BJ (cell line): ENCODE data around the gene B4GALNT1. TPM values are rescaled to one million over a fixed set of nuclear protein-coding genes. Genes with fewer than 3 reads are reported as not detected.

Experiments used
- CTCF ChIA-PET: fragments of 350-600 bp; formaldehyde crosslinking; extraction: SDS; loops from one replicate; lab custom pipeline; 2021; ENCODE audit warnings: antibody characterized with exemption, inconsistent platforms; lab: Yijun Ruan, JAX
- POLR2A ChIA-PET: fragments of 300-600 bp; sonication (Branson Sonifier 250); formaldehyde crosslinking; extraction: SDS; loops from one replicate; lab custom pipeline; 2021; ENCODE audit warnings: antibody characterized with exemption; lab: Charles Lee
- DNase-seq: peaks from one replicate; pipeline ENCODE4 v3.0.0-alpha.2; 2011; ENCODE audit warnings: low read depth
- H3K27me3 ChIP-seq: 2 replicates; pipeline ENCODE4 v1.6.0; 2011; ENCODE audit warnings: low read length; ENCODE audit not compliant: control insufficient read depth, insufficient read depth
- H3K36me3 ChIP-seq: 2 replicates; pipeline ENCODE4 v1.5.1; 2011; ENCODE audit warnings: low read length; ENCODE audit not compliant: control insufficient read depth, insufficient read depth
- H3K4me3 ChIP-seq: 2 replicates; pipeline ENCODE4 v1.5.1; 2011; ENCODE audit warnings: low read depth, mild to moderate bottlenecking, control low read depth, low read length
- CTCF ChIP-seq: IDR thresholded peaks from 2 replicates; pipeline ENCODE4 v1.5.1; 2011; ENCODE audit warnings: low read depth, mild to moderate bottlenecking, control low read depth, inconsistent platforms, low read length, moderate library complexity; ENCODE audit not compliant: insufficient read depth
- polyA plus RNA-seq: library from polyadenylated mRNA; depleted of rRNA; stranded (reverse); fragments of >200 nt; gene quantifications from 2 replicates; pipeline ENCODE4 v1.2.3, GENCODE V29; 2011

The B4GALNT1 gene
- polyA plus RNA-seq, 1 experiment: 2.7 TPM

- no peak overlapping the region for H3K4me3 ChIP-seq
- DNase-seq: no peak
- no peaks in the 10 kb centered on the region; the same call in 1 of the 2 replicates for H3K36me3 ChIP-seq
- POLR2A ChIA-PET: no interaction called here
- CTCF ChIA-PET: interaction anchor here (0.8 to 8.4 kb wide), 15 partner anchors 9 to 157 kb away, joined by 3 to 257 read pairs (median 13); partner anchors contain the start of genes AGAP2, ARHGEF25, B4GALNT1 and OS9
- peaks cover 1% of the 10 kb centered on the region; the same call in 1 of the 2 replicates for H3K27me3 ChIP-seq
- no peak for TF ChIP-seq CTCF
Observed at GRCh38 chr12:57582440-57582839, 50.6 kb downstream of the B4GALNT1 start.

GRCh38 chr12:57581802-57582201, 51.2 kb downstream of the B4GALNT1 start:
- DNase-seq: no peak
- POLR2A ChIA-PET: no interaction called here
- H3K27me3 ChIP-seq: peaks cover 1% of the 10 kb centered on the region; the same call in 1 of the 2 replicates
- H3K36me3 ChIP-seq: no peaks in the 10 kb centered on the region; the same call in 1 of the 2 replicates
- H3K4me3 ChIP-seq: no peak overlapping the region
- CTCF ChIA-PET: interaction anchor here (0.8 to 8.4 kb wide), 6 partner anchors 11 to 112 kb away, joined by 3 to 257 read pairs (median 34); partner anchors contain the start of genes ARHGEF25, B4GALNT1 and OS9
- TF ChIP-seq CTCF: no peak

- no peak for DNase-seq
- ChIA-PET CTCF (interaction anchor here (0.9 to 8.4 kb wide), 4 partner anchors 10 to 57 kb away, joined by 3 to 257 read pairs (median 19); partner anchors contain the start of gene B4GALNT1), POLR2A (no interaction called here)
Observed at GRCh38 chr12:57580466-57580795, 52.6 kb downstream of the B4GALNT1 start.

GRCh38 chr12:57579677-57580465, 53.1 kb downstream of the B4GALNT1 start:
- peaks cover 1% of the 10 kb centered on the region for H3K36me3 ChIP-seq
- CTCF ChIA-PET: interaction anchor here (0.9 to 8.4 kb wide), 4 partner anchors 9 to 146 kb away, joined by 3 to 257 read pairs (median 4); partner anchors contain the start of gene B4GALNT1
- POLR2A ChIA-PET: no interaction called here

More at GRCh38 chr12:57580466-57580795, 52.6 kb downstream of the B4GALNT1 start:
- no peak for TF ChIP-seq CTCF
- peaks cover 1% of the 10 kb centered on the region; the same call in 1 of the 2 replicates for H3K27me3 ChIP-seq
- no peak overlapping the region for H3K4me3 ChIP-seq
- H3K36me3 ChIP-seq: no peaks in the 10 kb centered on the region; the same call in 1 of the 2 replicates

More at GRCh38 chr12:57579677-57580465, 53.1 kb downstream of the B4GALNT1 start:
- no peak for TF ChIP-seq CTCF
- no peaks in the 10 kb centered on the region; the same call in 1 of the 2 replicates for H3K27me3 ChIP-seq
- H3K4me3 ChIP-seq: no peak overlapping the region
- DNase-seq: no peak
